IMR-90 (cell line): Measurements from ENCODE around the gene SURF2. TPM values are rescaled to one million over a fixed set of nuclear protein-coding genes. Genes with fewer than 3 reads are reported as not detected.

ENCODE experiments used
- ATAC-seq: fragments of 200-7000 bp; cut with Tn5 transposase; 2 replicates; pipeline ENCODE4 v1.9.1; 2020; ENCODE audit warnings: low read depth, mild to moderate bottlenecking, moderate library complexity
- BruUV-seq: library from RNA; stranded (reverse); fragments of 400-500 nt; replicated peaks from 2 replicates; lab custom pipeline; 2021; lab: Mats Ljungman, UMichigan
- CTCF ChIA-PET: fragments of 300-600 bp; formaldehyde crosslinking; extraction: SDS; loops from one replicate; lab custom pipeline; 2021; ENCODE audit warnings: antibody characterized with exemption; lab: Yijun Ruan, JAX
- POLR2A ChIA-PET: fragments of 300-600 bp; sonication (Branson Sonifier 250); formaldehyde crosslinking; loops from one replicate; lab custom pipeline; 2022; ENCODE audit warnings: antibody characterized with exemption; ENCODE audit not compliant: unreplicated experiment; lab: Charles Lee
- DNase-seq: peaks from one replicate; pipeline ENCODE4 v3.0.0; 2013
- H2AFZ ChIP-seq: replicated peaks from 2 replicates; pipeline ENCODE3; 2013; ENCODE audit warnings: low read length, mild to moderate bottlenecking; ENCODE audit not compliant: poor library complexity
- H2AK5ac ChIP-seq: 2 replicates; pipeline ENCODE4 v1.6.1; 2013; ENCODE audit warnings: low read depth, low read length, inconsistent platforms
- H2AK9ac ChIP-seq: replicated peaks from 2 replicates; pipeline ENCODE3; 2013; ENCODE audit warnings: mild to moderate bottlenecking, low read depth, low read length, moderate library complexity; ENCODE audit not compliant: poor library complexity
- H2BK120ac ChIP-seq: 2 replicates; pipeline ENCODE4 v1.6.1; 2013; ENCODE audit warnings: low read depth, low read length, inconsistent platforms
- H2BK15ac ChIP-seq: 3 replicates; pipeline ENCODE4 v1.6.1; 2013; ENCODE audit warnings: low read depth, low read length, inconsistent platforms
- H2BK20ac ChIP-seq: 2 replicates; pipeline ENCODE4 v1.6.1; 2013; ENCODE audit warnings: low read depth, mild to moderate bottlenecking, inconsistent platforms, low read length, moderate library complexity
- H2BK5ac ChIP-seq: 2 replicates; pipeline ENCODE4 v1.6.1; 2013; ENCODE audit warnings: mild to moderate bottlenecking, low read depth, low read length, inconsistent platforms; ENCODE audit not compliant: poor library complexity, severe bottlenecking
- H3K14ac ChIP-seq: replicated peaks from 2 replicates; pipeline ENCODE4 v1.6.1; 2013; ENCODE audit warnings: low read depth, low read length, inconsistent platforms
- H3K18ac ChIP-seq: 2 replicates; pipeline ENCODE4 v1.6.1; 2013; ENCODE audit warnings: low read depth, low read length, control low read depth
- H3K23ac ChIP-seq: 2 replicates; pipeline ENCODE4 v1.6.1; 2013; ENCODE audit warnings: low read depth, low read length, inconsistent platforms
- H3K27ac ChIP-seq: 2 replicates; pipeline ENCODE4 v1.5.1; 2013; ENCODE audit warnings: mild to moderate bottlenecking, control low read depth, low read length; ENCODE audit not compliant: insufficient read depth
- H3K27me3 ChIP-seq: 2 replicates; pipeline ENCODE4 v1.6.1; 2013; ENCODE audit warnings: low read length; ENCODE audit not compliant: control insufficient read depth, insufficient read depth
- H3K36me3 ChIP-seq: 2 replicates; pipeline ENCODE4 v1.6.1; 2013; ENCODE audit warnings: low read length, mixed read lengths; ENCODE audit not compliant: control insufficient read depth, insufficient read depth
- H3K4ac ChIP-seq: 2 replicates; pipeline ENCODE4 v1.6.1; 2013; ENCODE audit warnings: low read depth, low read length, inconsistent platforms
- H3K4me1 ChIP-seq: 2 replicates; pipeline ENCODE4 v1.6.1; 2013; ENCODE audit warnings: low read length, mixed read lengths; ENCODE audit not compliant: control insufficient read depth, insufficient read depth
- H3K4me2 ChIP-seq: 2 replicates; pipeline ENCODE4 v1.6.1; 2013; ENCODE audit warnings: low read depth, mild to moderate bottlenecking, control low read depth, low read length, moderate library complexity
- H3K4me3 ChIP-seq: 2 replicates; pipeline ENCODE4 v1.5.1; 2013; ENCODE audit warnings: low read depth, mild to moderate bottlenecking, control low read depth, low read length, moderate library complexity; ENCODE audit not compliant: insufficient read depth
- H3K56ac ChIP-seq: 2 replicates; pipeline ENCODE4 v1.6.1; 2013; ENCODE audit warnings: low read length, inconsistent platforms; ENCODE audit not compliant: insufficient read depth; ENCODE audit errors: extremely low read depth
- H3K79me1 ChIP-seq, 2 experiments: 2 replicates each; pipeline ENCODE4 v1.6.1; 2013; ENCODE audit warnings: low read length in 2 of 2, inconsistent platforms in 1 of 2, low read depth in 1 of 2
- H3K9ac ChIP-seq: 2 replicates; pipeline ENCODE4 v1.6.1; 2013; ENCODE audit warnings: low read depth, low read length, control low read depth
- H3K9me1 ChIP-seq: 2 replicates; pipeline ENCODE4 v1.6.1; 2013; ENCODE audit warnings: low read length, inconsistent platforms; ENCODE audit not compliant: insufficient read depth
- H3K9me3 ChIP-seq: 2 replicates; pipeline ENCODE4 v1.6.1; 2013; ENCODE audit warnings: low read length; ENCODE audit not compliant: control insufficient read depth, insufficient read depth
- H4K20me1 ChIP-seq: 2 replicates; pipeline ENCODE4 v1.6.1; 2013; ENCODE audit warnings: low read length, inconsistent platforms; ENCODE audit not compliant: insufficient read depth
- H4K5ac ChIP-seq: 2 replicates; pipeline ENCODE4 v1.6.1; 2013; ENCODE audit warnings: mild to moderate bottlenecking, low read depth, low read length, control low read depth
- H4K8ac ChIP-seq, 2 experiments: 2 replicates each; pipeline ENCODE4 v1.6.1; 2013; ENCODE audit warnings: low read depth in 2 of 2, low read length in 2 of 2, control low read depth in 1 of 2, inconsistent platforms in 1 of 2
- H4K91ac ChIP-seq: 2 replicates; pipeline ENCODE4 v1.6.1; 2013; ENCODE audit warnings: low read depth, low read length, inconsistent platforms; ENCODE audit not compliant: insufficient read depth
- BHLHE40 ChIP-seq: fragments of 150-350 bp; IDR thresholded peaks from 2 replicates; pipeline ENCODE4 v1.6.1; 2016; ENCODE audit warnings: mild to moderate bottlenecking, low read depth, low read length
- CEBPB ChIP-seq: IDR thresholded peaks from 2 replicates; pipeline ENCODE4 v1.6.1; 2012; ENCODE audit warnings: low read depth, low read length, improper control_type of control experiment
- CHD1 ChIP-seq: IDR thresholded peaks from 2 replicates; pipeline ENCODE4 v1.6.1; 2012; ENCODE audit warnings: low read depth, low read length, improper control_type of control experiment
- CTCF ChIP-seq: conservative IDR thresholded peaks from 2 replicates; pipeline ENCODE4 v1.5.1; 2012; ENCODE audit warnings: mild to moderate bottlenecking, low read depth, low read length, improper control_type of control experiment
- ELK1 ChIP-seq: fragments of 150-350 bp; IDR thresholded peaks from 2 replicates; pipeline ENCODE4 v1.6.1; 2016; ENCODE audit warnings: low read depth, mild to moderate bottlenecking, low read length, moderate library complexity, borderline replicate concordance
- FOS ChIP-seq: fragments of 150-350 bp; IDR thresholded peaks from 2 replicates; pipeline ENCODE4 v1.6.1; 2016; ENCODE audit warnings: low read depth, low read length
- MAFK ChIP-seq: IDR thresholded peaks from 2 replicates; pipeline ENCODE4 v1.6.1; 2012; ENCODE audit warnings: low read depth, low read length, improper control_type of control experiment
- MAZ ChIP-seq: IDR thresholded peaks from 2 replicates; pipeline ENCODE4 v1.6.1; 2012; ENCODE audit warnings: low read depth, mild to moderate bottlenecking, low read length, improper control_type of control experiment, moderate library complexity, borderline replicate concordance
- MXI1 ChIP-seq: IDR thresholded peaks from 2 replicates; pipeline ENCODE4 v1.6.1; 2012; ENCODE audit warnings: low read depth, mild to moderate bottlenecking, low read length, moderate library complexity, borderline replicate concordance
- NFE2L2 ChIP-seq: fragments of 150-350 bp; IDR thresholded peaks from 2 replicates; pipeline ENCODE4 v1.6.1; 2016; ENCODE audit warnings: low read depth, mild to moderate bottlenecking, low read length
- POLR2A ChIP-seq: IDR thresholded peaks from 2 replicates; pipeline ENCODE4 v1.6.1; 2012; ENCODE audit warnings: mild to moderate bottlenecking, low read depth, low read length
- RAD21 ChIP-seq: IDR thresholded peaks from 2 replicates; pipeline ENCODE4 v1.6.1; 2012; ENCODE audit warnings: low read length, improper control_type of control experiment
- RCOR1 ChIP-seq: IDR thresholded peaks from 2 replicates; pipeline ENCODE4 v1.6.1; 2012; ENCODE audit warnings: mild to moderate bottlenecking, low read length, improper control_type of control experiment; ENCODE audit not compliant: insufficient replicate concordance
- RFX5 ChIP-seq: IDR thresholded peaks from 2 replicates; pipeline ENCODE4 v1.8.0; 2012; ENCODE audit warnings: low read depth, mild to moderate bottlenecking, low read length, moderate library complexity
- SMC3 ChIP-seq: fragments of 150-350 bp; IDR thresholded peaks from 2 replicates; pipeline ENCODE4 v1.6.1; 2016; ENCODE audit warnings: low read depth, mild to moderate bottlenecking, antibody characterized with exemption, low read length, moderate library complexity
- USF2 ChIP-seq: fragments of 150-350 bp; IDR thresholded peaks from 2 replicates; pipeline ENCODE4 v1.6.1; 2017; ENCODE audit warnings: mild to moderate bottlenecking, antibody characterized with exemption, low read length, low read depth
- WGBS, 2 experiments: methylation state at CpG; one replicate each; pipeline versions ENCODE4 v1.1.5 to v1.1.7; 2013; ENCODE audit warnings: missing lambda C conversion rate in 2 of 2; ENCODE audit not compliant: insufficient read length in 1 of 2; ENCODE audit errors: extremely low coverage in 2 of 2; 5-methylcytosine and 5-hydroxymethylcytosine counted together
- dilution Hi-C: fragments of 300-500 bp; cut with HindIII; formaldehyde crosslinking; loops from one replicate; pipeline ENCODE4 v1.14.3; 2018; ENCODE audit warnings: low sequenced_read_pairs; ENCODE audit not compliant: unreplicated experiment
- in situ Hi-C: fragments of 300-500 bp; cut with MboI; formaldehyde crosslinking; loops from 3 replicates; pipeline ENCODE4 v1.14.3; 2019; ENCODE audit warnings: low sequenced_read_pairs, inconsistent platforms, mixed read lengths
- intact Hi-C: fragments of 100-400 bp; cut with micrococcal nuclease; formaldehyde crosslinking; loops from 2 replicates; pipeline ENCODE4 v1.10.0; 2022
- polyA plus RNA-seq, 3 experiments: library from polyadenylated mRNA; depleted of rRNA; stranded (reverse); fragments of >200 nt; gene quantifications; 2 replicates each; pipeline ENCODE4 v1.2.3, GENCODE V29; 2012; ENCODE audit warnings: low replicate concordance in 1 of 3
- total RNA-seq: library from RNA; depleted of rRNA; stranded (reverse); fragments of >200 nt; gene quantifications from 2 replicates; pipeline ENCODE4 v1.2.3, GENCODE V29; 2012

SURF2 gene
- total and polyA plus RNA-seq, 2 of the 4 experiments (the other 2 are of a cell fraction) = 9.9 to 16.3 TPM

- H4K5ac ChIP-seq = no peak overlapping the region
- H3K14ac ChIP-seq = no peak overlapping the region
- H2BK120ac ChIP-seq = no peak overlapping the region
- no peak overlapping the region for H4K91ac ChIP-seq
- no peak overlapping the region for H4K8ac ChIP-seq
- CTCF ChIA-PET = no interaction called here
- H2BK20ac ChIP-seq = no peak overlapping the region
- no peaks in the 10 kb centered on the region for H3K9me3 ChIP-seq
- WGBS, 2 experiments = no CpG with 5 or more reads among the region's 3 CpGs
- H3K27ac ChIP-seq = no peak overlapping the region
- H3K23ac ChIP-seq = no peak overlapping the region
- no peak overlapping the region for H3K9ac ChIP-seq
- no peak overlapping the region for H3K18ac ChIP-seq
- H3K9me1 ChIP-seq = peaks cover 3% of the 10 kb centered on the region; the same call in 1 of the 2 replicates
- H2BK15ac ChIP-seq = no peak overlapping the region
- H2BK5ac ChIP-seq = no peak overlapping the region
- ATAC-seq (no peak), DNase-seq (no peak)
- peaks cover 25 to 72% of the 10 kb centered on the region in 2 experiments for H3K79me1 ChIP-seq
- H3K56ac ChIP-seq = no peak overlapping the region
- H2AK9ac ChIP-seq = no peak overlapping the region
- H3K4me2 ChIP-seq = no peak overlapping the region
- BruUV-seq = no TSS peak
- dilution Hi-C loops = no loop called here
- H4K20me1 ChIP-seq = peaks cover 55% of the 10 kb centered on the region
- in situ Hi-C loops = no loop called here
- H3K36me3 ChIP-seq = peaks cover 47% of the 10 kb centered on the region
- no peak overlapping the region for H3K4ac ChIP-seq
- H2AK5ac ChIP-seq = no peak overlapping the region
- intact Hi-C loops = no loop called here
- no peak overlapping the region for H2AFZ ChIP-seq
- peaks cover 11% of the 10 kb centered on the region for H3K4me1 ChIP-seq
- POLR2A ChIA-PET = no interaction called here
- no peak for TF ChIP-seq CHD1
- no peak for TF ChIP-seq MXI1
- TF ChIP-seq BHLHE40 = no peak
- TF ChIP-seq CTCF = no peak
- no peak for TF ChIP-seq USF2
- TF ChIP-seq MAFK = no peak
- TF ChIP-seq RFX5 = no peak
- TF ChIP-seq RCOR1 = no peak
- TF ChIP-seq SMC3 = no peak
- TF ChIP-seq CEBPB = no peak
- no peak for TF ChIP-seq MAZ
- no peak for TF ChIP-seq NFE2L2
- no peak for TF ChIP-seq FOS
- TF ChIP-seq RAD21 = no peak
- no peak for TF ChIP-seq ELK1
- TF ChIP-seq POLR2A = no peak
- no peak overlapping the region for H3K4me3 ChIP-seq
- H3K27me3 ChIP-seq = no peaks in the 10 kb centered on the region
Measured at GRCh38 chr9:133351526-133351907, 4.8 kb upstream of the SURF2 start.
